HEK293 (cell line): ENCODE data around the gene DNASE2B.

Source experiments
- SP2 ChIP-seq: fragments of 450-650 bp; formaldehyde crosslinking; IDR thresholded peaks from 2 replicates; pipeline ENCODE4 v1.5.1; 2016; ENCODE audit warnings: missing biosample characterization, missing genetic modification characterization
- ZNF747 ChIP-seq: fragments of 450-650 bp; formaldehyde crosslinking; IDR thresholded peaks from 2 replicates; pipeline ENCODE4 v1.5.1; 2016; ENCODE audit warnings: missing biosample characterization, missing genetic modification characterization
- TF ChIP-seq, protein P1 (sequence below): fragments of 450-650 bp; formaldehyde crosslinking; IDR thresholded peaks from 2 replicates; pipeline ENCODE4 v1.5.1; 2016; ENCODE audit warnings: missing biosample characterization, missing genetic modification characterization

- TF ChIP-seq SP2 (tag by site-specific recombination) (no peak), ZNF747 (tag by site-specific recombination) (no peak)
- TF ChIP-seq, protein P1, sequence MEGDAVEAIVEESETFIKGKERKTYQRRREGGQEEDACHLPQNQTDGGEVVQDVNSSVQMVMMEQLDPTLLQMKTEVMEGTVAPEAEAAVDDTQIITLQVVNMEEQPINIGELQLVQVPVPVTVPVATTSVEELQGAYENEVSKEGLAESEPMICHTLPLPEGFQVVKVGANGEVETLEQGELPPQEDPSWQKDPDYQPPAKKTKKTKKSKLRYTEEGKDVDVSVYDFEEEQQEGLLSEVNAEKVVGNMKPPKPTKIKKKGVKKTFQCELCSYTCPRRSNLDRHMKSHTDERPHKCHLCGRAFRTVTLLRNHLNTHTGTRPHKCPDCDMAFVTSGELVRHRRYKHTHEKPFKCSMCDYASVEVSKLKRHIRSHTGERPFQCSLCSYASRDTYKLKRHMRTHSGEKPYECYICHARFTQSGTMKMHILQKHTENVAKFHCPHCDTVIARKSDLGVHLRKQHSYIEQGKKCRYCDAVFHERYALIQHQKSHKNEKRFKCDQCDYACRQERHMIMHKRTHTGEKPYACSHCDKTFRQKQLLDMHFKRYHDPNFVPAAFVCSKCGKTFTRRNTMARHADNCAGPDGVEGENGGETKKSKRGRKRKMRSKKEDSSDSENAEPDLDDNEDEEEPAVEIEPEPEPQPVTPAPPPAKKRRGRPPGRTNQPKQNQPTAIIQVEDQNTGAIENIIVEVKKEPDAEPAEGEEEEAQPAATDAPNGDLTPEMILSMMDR (tag by site-specific recombination) = no peak
Observed at GRCh38 chr1:84374991-84375696, 23.1 kb upstream of the DNASE2B start.
